GM18519 (cell line): ENCODE results near the gene RPL9.
"Not testable (repeated sequence)": the region's sequence is repeated elsewhere in the genome, so short reads cannot be mapped to it uniquely, and the experiment has no call there.

Experiments used
- ATAC-seq: cut with Tn5 transposase; IDR thresholded peaks from one replicate; pipeline ENCODE4 v1.9.1; 2021; ENCODE audit warnings: mild to moderate bottlenecking, moderate library complexity; ENCODE audit not compliant: unreplicated experiment, low FRiP score

RPL9 gene

GRCh38 chr4:39427520-39428114 lies 31.1 kb downstream of the RPL9 start:
- ATAC-seq, result no peak

GRCh38 chr4:39426728-39427127 lies 32.0 kb downstream of the RPL9 start:
- no peak for ATAC-seq

- not testable (repeated sequence) for ATAC-seq
Measured at GRCh38 chr4:39425297-39425696, 33.4 kb downstream of the RPL9 start.

GRCh38 chr4:39422247-39422646 lies 36.5 kb downstream of the RPL9 start:
- no peak for ATAC-seq

DNA sequence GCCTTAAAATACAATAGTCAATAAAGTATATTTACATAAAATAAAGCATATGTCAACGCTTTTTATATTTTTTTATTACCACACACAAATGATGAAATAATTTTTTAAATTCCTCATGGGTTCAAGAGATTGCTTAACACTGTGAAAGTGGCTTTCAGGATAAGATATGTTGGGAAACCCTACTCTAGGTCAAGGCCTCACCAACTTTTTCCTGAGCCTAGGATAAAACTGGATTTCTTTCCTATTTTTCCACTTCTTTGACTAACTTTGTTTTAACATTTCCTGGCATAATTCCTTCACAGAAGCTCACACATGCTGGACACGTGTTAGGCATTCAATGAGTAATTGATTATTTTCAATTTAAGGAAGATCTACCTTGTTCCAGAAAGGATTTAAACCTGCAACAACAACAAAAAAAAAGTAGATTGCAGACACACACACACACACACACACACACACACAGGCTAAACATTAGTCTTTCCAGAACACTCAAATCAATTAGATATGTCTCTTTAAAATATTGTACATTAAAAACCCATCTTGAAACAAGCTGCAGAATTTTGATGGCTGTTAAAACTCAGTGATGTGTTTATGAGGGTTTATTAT lies 42.9 kb downstream of the RPL9 start:
- no peak for ATAC-seq

DNA sequence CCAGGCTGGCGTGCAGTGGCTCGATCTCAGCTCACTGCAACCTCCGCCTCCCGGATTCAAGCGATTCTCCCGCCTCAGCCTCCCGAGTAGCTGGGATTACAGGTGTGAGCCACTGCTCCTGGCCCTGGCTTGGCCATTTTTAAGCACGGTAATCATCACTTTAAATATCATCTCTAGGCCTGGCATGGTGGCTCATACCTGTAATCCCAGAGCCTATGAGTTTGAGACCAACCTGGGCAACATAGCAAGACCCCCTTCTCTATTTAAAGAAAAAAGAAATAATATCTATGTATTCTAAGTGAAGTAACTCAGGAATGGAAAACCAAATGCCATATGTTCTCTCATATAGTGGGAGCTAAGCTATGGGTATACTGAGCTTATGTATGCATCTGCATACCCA lies 47.2 kb downstream of the RPL9 start:
- not testable (repeated sequence) for ATAC-seq

DNA sequence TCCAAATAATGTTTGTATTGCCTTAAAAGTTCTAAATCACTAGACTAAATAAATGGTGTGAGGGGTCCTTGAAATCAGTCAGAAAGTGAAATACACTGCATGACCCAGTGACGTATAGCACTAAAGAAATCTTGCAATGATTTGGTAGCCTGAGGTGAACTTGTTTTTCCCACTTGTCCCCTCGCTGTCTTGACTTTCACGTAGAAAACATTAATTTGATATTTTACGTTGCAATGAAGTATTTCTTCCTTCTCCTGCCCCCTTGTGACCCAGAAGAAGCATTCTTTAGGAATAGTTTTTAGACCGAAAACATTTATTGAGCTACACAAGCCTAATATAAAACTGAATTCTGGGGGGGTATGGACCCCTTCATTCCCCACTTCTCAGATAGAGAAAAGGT lies 48.3 kb downstream of the RPL9 start:
- no peak for ATAC-seq

DNA sequence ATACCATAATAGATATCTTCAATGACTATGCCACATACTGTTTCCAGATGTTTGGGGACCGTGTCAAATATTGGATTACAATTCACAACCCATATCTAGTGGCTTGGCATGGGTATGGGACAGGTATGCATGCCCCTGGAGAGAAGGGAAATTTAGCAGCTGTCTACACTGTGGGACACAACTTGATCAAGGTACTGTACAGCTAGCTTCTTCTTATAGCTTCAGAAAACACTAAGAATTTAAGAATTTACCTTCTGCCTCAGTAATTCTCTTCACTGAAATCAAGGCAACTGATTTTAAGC lies 51.2 kb downstream of the RPL9 start:
- ATAC-seq, result no peak

DNA sequence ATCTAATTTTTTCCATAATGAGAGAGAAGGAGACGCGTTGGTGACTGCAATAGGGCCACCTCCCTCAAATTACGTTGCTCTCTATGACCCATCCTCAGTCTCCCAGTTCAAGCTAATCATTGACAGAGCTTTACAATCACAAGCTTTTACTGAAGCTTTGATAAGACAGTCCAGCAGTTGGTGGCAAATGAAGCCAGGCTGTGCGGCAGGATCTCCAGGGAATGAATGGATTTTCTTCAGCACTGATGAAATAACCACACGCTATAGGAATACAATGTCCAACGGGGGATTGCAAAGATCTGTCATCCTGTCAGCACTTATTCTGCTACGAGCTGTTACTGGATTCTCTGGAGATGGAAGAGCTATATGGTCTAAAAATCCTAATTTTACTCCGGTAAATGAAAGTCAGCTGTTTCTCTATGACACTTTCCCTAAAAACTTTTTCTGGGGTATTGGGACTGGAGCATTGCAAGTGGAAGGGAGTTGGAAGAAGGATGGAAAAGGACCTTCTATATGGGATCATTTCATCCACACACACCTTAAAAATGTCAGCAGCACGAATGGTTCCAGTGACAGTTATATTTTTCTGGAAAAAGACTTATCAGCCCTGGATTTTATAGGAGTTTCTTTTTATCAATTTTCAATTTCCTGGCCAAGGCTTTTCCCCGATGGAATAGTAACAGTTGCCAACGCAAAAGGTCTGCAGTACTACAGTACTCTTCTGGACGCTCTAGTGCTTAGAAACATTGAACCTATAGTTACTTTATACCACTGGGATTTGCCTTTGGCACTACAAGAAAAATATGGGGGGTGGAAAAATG lies 51.7 kb downstream of the RPL9 start, which contains the start of gene KLB:
TSS of gene KLB (plus strand) at position 168 of the 821 bp plus-strand sequence. CDS start at position 188, 20 bp downstream.
- ATAC-seq, result no peak
